Osteocyte (in vitro differentiated cells): Measurements from ENCODE around the gene RNF225. TPM values are rescaled to one million over a fixed set of nuclear protein-coding genes. Genes with fewer than 3 reads are reported as not detected.

ENCODE experiments used
- DNase-seq: peaks from one replicate; pipeline ENCODE4 v3.0.0; 2021; ENCODE audit warnings: mixed read lengths; ENCODE audit not compliant: unreplicated experiment; ENCODE audit errors: extremely low spot score
- H3K27ac Mint-ChIP-seq: one replicate; pipeline ENCODE4 v1.8.0; 2021; ENCODE audit warnings: mild to moderate bottlenecking, mixed read lengths; ENCODE audit not compliant: unreplicated experiment
- H3K27me3 Mint-ChIP-seq: one replicate; pipeline ENCODE4 v1.8.0; 2021; ENCODE audit warnings: mixed read lengths; ENCODE audit not compliant: unreplicated experiment
- H3K36me3 Mint-ChIP-seq: one replicate; pipeline ENCODE4 v1.8.0; 2021; ENCODE audit warnings: mixed read lengths; ENCODE audit not compliant: unreplicated experiment
- H3K4me1 Mint-ChIP-seq: one replicate; pipeline ENCODE4 v1.8.0; 2021; ENCODE audit warnings: mixed read lengths; ENCODE audit not compliant: unreplicated experiment
- H3K4me3 Mint-ChIP-seq: one replicate; pipeline ENCODE4 v1.8.0; 2021; ENCODE audit warnings: mild to moderate bottlenecking, moderate library complexity, mixed read lengths; ENCODE audit not compliant: unreplicated experiment
- H3K9me3 Mint-ChIP-seq: one replicate; pipeline ENCODE4 v1.8.0; 2021; ENCODE audit warnings: mixed read lengths; ENCODE audit not compliant: unreplicated experiment
- total RNA-seq: library from RNA; stranded (reverse); gene quantifications from 2 replicates; pipeline ENCODE4 v1.2.1, GENCODE V29; 2021
- TF ChIP-seq, protein P1 (sequence below): fragments of 200-600 bp; sonication (generic); IDR thresholded peaks from 2 replicates; pipeline ENCODE4 v1.5.0; 2021; ENCODE audit warnings: antibody characterized with exemption, mild to moderate bottlenecking, moderate library complexity

RNF225 gene
- total RNA-seq, 1 donor from 2014 or later: not detected

DNA sequence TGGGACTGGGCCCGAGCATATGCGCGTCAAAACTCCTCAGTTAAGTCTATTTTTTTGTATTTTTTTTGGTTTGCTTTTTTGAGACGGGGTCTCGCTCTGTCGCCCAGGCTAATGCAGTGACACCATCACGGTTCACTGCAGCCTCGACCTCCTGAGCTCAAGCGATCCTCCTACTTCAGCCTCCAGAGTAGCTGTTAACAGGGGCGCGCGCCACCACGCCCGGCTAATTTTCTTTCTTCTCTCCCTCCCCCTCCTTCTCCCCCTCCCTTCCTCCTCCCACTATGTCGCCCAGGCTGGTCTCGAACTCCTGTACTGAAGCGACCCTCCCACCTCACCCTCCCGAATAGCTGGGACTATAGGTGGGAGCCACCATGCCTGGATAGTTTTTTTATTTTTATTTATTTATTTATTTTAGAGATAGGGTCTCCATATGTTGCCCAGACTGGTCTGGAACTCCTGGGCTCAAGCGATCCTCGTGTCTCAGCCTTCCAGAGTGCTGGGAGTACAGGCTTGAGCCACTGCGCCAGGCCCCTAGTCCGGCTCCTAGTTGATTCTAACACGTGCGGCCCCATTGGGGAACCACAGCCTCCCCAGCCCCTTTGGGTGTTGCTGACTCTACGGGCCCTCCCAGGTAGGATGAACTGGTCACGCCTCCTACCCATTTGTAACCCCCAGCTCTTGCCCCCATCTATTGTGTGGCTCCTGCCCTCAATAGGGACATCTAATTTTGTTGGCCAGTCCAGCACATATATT is 13.8 kb upstream of the RNF225 start:
- no peak for DNase-seq
- Mint-ChIP-seq H3K27ac (peak overlapping the region; percentile 97), H3K4me1 (peaks cover 31% of the 10 kb centered on the region), H3K4me3 (peak overlapping the region; percentile 92), H3K36me3 (no peaks in the 10 kb centered on the region), H3K27me3 (no peaks in the 10 kb centered on the region), H3K9me3 (no peaks in the 10 kb centered on the region)
- TF ChIP-seq, protein P1, sequence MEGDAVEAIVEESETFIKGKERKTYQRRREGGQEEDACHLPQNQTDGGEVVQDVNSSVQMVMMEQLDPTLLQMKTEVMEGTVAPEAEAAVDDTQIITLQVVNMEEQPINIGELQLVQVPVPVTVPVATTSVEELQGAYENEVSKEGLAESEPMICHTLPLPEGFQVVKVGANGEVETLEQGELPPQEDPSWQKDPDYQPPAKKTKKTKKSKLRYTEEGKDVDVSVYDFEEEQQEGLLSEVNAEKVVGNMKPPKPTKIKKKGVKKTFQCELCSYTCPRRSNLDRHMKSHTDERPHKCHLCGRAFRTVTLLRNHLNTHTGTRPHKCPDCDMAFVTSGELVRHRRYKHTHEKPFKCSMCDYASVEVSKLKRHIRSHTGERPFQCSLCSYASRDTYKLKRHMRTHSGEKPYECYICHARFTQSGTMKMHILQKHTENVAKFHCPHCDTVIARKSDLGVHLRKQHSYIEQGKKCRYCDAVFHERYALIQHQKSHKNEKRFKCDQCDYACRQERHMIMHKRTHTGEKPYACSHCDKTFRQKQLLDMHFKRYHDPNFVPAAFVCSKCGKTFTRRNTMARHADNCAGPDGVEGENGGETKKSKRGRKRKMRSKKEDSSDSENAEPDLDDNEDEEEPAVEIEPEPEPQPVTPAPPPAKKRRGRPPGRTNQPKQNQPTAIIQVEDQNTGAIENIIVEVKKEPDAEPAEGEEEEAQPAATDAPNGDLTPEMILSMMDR: no peak

DNA sequence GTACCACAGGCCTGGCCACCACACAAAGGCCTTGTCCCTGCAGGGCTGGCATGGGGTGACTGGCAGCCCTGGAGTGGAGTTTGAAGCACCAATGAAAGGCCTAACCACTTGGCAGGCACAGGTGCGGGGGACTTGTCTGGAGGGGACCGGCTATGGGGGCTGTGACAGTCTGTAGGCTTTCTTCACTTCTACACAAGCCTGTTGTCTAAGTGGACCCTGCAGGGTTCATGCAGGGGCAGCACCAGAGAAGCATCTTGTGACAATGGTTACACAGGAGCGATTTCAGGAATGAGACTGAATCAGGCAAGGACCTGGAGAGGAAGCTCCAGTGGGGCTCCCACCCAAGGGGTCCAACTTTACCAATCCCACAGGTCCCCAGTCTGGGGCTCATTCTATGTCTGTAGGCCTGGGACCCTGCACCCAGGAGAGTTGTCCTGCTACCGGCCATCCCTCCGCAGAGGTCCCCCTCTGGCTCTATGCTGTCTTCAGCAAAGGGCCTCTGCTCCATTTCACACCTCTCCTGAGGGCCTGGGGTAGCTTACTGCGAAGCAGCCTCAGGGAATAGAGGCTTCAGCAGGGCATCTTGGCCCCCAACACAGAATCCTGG is 12.4 kb upstream of the RNF225 start:
- H3K27me3 Mint-ChIP-seq: no peaks in the 10 kb centered on the region
- no peaks in the 10 kb centered on the region for H3K9me3 Mint-ChIP-seq
- H3K4me1 Mint-ChIP-seq: peaks cover 39% of the 10 kb centered on the region
- H3K36me3 Mint-ChIP-seq: peaks cover 3% of the 10 kb centered on the region
- TF ChIP-seq, protein P1: no peak
- no peak overlapping the region for H3K4me3 Mint-ChIP-seq
- H3K27ac Mint-ChIP-seq: no peak overlapping the region
- no peak for DNase-seq

DNA sequence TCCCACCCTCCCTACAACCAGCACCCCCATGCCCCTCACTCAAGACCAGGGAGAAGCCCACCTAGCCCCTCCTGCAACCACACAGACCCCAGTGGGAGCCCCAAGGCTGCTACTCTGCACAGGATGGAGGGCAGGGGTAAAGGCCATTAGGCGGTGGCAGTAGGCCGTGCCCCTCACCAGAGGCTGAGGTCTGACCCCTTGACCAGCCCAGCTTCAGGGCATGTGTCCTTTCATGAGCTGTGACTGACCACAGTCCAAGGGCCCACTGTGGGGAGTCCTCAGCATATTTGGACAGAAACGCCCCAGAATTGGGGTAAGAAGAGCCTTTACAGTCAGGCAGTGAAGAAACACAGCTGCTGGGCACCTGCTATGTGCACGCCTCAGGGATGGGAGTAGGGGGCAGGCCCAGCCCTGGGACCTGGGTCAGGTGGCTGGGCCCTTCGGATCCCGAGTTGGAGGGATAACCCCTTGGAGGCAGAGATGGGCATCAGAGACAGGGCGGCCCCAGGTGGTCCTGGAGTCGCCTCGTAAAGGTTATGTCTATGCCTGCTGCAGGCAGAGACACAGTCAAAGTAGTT is 10.1 kb upstream of the RNF225 start:
- Mint-ChIP-seq H3K27me3 (no peaks in the 10 kb centered on the region), H3K27ac (peak overlapping the region; percentile 99), H3K4me1 (peaks cover 43% of the 10 kb centered on the region), H3K36me3 (peaks cover 13% of the 10 kb centered on the region), H3K4me3 (peak overlapping the region; percentile 91), H3K9me3 (no peaks in the 10 kb centered on the region)
- no peak for DNase-seq
- TF ChIP-seq, protein P1: no peak

DNA sequence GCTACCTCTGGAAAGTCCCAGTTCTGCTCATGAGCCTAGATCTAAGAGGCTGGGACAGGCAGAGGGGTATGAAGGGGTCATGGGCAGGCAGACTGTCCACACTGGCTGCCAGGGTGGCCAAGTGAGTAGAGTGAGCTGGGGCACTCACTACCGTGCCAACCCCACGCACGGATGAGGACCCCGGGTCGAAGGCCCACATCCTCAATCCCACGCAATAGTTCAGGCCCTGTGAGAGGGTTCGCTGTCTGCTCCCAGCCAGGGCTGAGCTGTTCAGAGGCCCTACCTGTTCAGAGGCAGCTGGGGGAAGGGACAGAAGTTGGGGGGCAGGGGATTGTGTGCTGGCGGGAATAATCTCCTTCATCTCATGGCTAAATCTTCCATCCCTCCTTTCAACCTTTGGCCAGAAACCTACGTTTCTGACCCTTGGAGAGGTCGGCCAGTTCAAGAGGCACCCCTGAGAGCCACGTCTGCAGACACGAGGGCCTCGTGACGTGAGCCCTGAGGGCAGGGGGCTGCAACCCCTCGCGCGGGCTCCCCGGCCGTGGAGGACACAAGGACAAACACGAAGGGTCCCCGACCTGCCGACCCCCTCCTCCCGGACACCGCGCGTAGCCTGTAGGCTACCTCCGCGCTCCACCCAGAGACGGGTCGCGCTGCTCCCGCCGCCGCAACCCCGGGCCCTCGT is 9.4 kb upstream of the RNF225 start:
- TF ChIP-seq, protein P1: no peak
- Mint-ChIP-seq H3K4me1 (peaks cover 42% of the 10 kb centered on the region), H3K4me3 (peak overlapping the region; percentile 91), H3K27ac (peak overlapping the region; percentile 99), H3K9me3 (no peaks in the 10 kb centered on the region), H3K27me3 (no peaks in the 10 kb centered on the region), H3K36me3 (peaks cover 18% of the 10 kb centered on the region)
- DNase-seq: no peak
